H1 (cell line): Measurements from ENCODE around the gene NDRG4. TPM values are rescaled to one million over a fixed set of nuclear protein-coding genes. Genes with fewer than 3 reads are reported as not detected.

Experiments
- CTCF ChIA-PET: fragments of 300-600 bp; sonication (Branson Sonifier 250); formaldehyde crosslinking; loops from one replicate; lab custom pipeline; 2021; ENCODE audit not compliant: partially characterized antibody; lab: Charles Lee
- POLR2A ChIA-PET: fragments of 300-600 bp; sonication (Branson Sonifier 250); formaldehyde crosslinking; loops from one replicate; lab custom pipeline; 2021; ENCODE audit warnings: inconsistent platforms; ENCODE audit not compliant: partially characterized antibody; lab: Charles Lee
- DNase-seq, 2 experiments: peaks; one replicate each; pipeline versions ENCODE4 v3.0.0 to v3.0.0-alpha.2; 2010 to 2022; ENCODE audit warnings: low spot score in 2 of 2, low read depth in 1 of 2, mixed read lengths in 1 of 2
- FAIRE-seq: peaks from 2 replicates; lab custom pipeline; 2011; peaks lifted over from hg19 to GRCh38; lab: Jason Lieb, UNC
- H2AFZ ChIP-seq: 2 replicates; pipeline ENCODE4 v1.8.1; 2012; ENCODE audit warnings: low read length, inconsistent platforms
- H2AK5ac ChIP-seq: 2 replicates; pipeline ENCODE4 v1.6.1; 2013; ENCODE audit warnings: low read depth, low read length
- H2BK120ac ChIP-seq: replicated peaks from 2 replicates; pipeline ENCODE3; 2013; ENCODE audit warnings: low read depth, low read length, inconsistent platforms
- H2BK12ac ChIP-seq: 2 replicates; pipeline ENCODE4 v1.6.1; 2013; ENCODE audit warnings: low read depth, low read length
- H2BK15ac ChIP-seq: 2 replicates; pipeline ENCODE4 v1.6.1; 2013; ENCODE audit warnings: low read length
- H2BK20ac ChIP-seq: 2 replicates; pipeline ENCODE4 v1.6.1; 2013; ENCODE audit warnings: low read length
- H2BK5ac ChIP-seq: 2 replicates; pipeline ENCODE4 v1.6.1; 2013; ENCODE audit warnings: low read depth, low read length
- H3K14ac ChIP-seq: 2 replicates; pipeline ENCODE4 v1.6.1; 2013; ENCODE audit warnings: inconsistent platforms; ENCODE audit not compliant: insufficient read length
- H3K18ac ChIP-seq: 2 replicates; pipeline ENCODE4 v1.6.1; 2013; ENCODE audit warnings: low read length; ENCODE audit errors: extremely low read depth
- H3K23ac ChIP-seq: 2 replicates; pipeline ENCODE4 v1.6.1; 2013; ENCODE audit warnings: inconsistent platforms; ENCODE audit not compliant: insufficient read length
- H3K23me2 ChIP-seq: 2 replicates; pipeline ENCODE4 v1.6.1; 2013; ENCODE audit warnings: low read depth, low read length
- H3K27ac ChIP-seq: 2 replicates; pipeline ENCODE4 v1.6.1; 2011; ENCODE audit warnings: low read depth, low read length, inconsistent platforms
- H3K27me3 ChIP-seq, 4 experiments: replicated peaks in 1 of 4; 1 replicate in 1 of 4; 2 replicates in 3 of 4; pipeline versions ENCODE4 v1.6.1 to v1.8.1; 2011 to 2013; ENCODE audit warnings: low read length in 3 of 4, mild to moderate bottlenecking in 3 of 4, inconsistent platforms in 2 of 4, mixed read lengths in 2 of 4, moderate library complexity in 1 of 4; ENCODE audit not compliant: control insufficient read depth in 3 of 4, insufficient read depth in 3 of 4; ENCODE audit errors: extremely low read depth in 1 of 4
- H3K36me3 ChIP-seq, 4 experiments: 2 replicates each; pipeline versions ENCODE4 v1.6.1 to v1.8.1; 2011 to 2013; ENCODE audit warnings: mild to moderate bottlenecking in 4 of 4, low read length in 3 of 4, moderate library complexity in 2 of 4, control low read depth in 1 of 4, inconsistent platforms in 1 of 4; ENCODE audit not compliant: insufficient read depth in 4 of 4, control insufficient read depth in 2 of 4
- H3K4ac ChIP-seq: replicated peaks from 2 replicates; pipeline ENCODE3; 2013; ENCODE audit warnings: low read length, low read depth, mixed read lengths, inconsistent platforms; ENCODE audit not compliant: insufficient read length
- H3K4me1 ChIP-seq, 4 experiments: replicated peaks in 1 of 4; 1 replicate in 1 of 4; 2 replicates in 3 of 4; pipeline versions ENCODE4 v1.6.1 to v1.8.1; 2011 to 2013; ENCODE audit warnings: low read length in 3 of 4, inconsistent platforms in 2 of 4, mixed read lengths in 1 of 4; ENCODE audit not compliant: insufficient read depth in 4 of 4, control insufficient read depth in 3 of 4
- H3K4me2 ChIP-seq, 2 experiments: 2 replicates each; pipeline versions ENCODE4 v1.6.1 to v1.8.1; 2011 to 2013; ENCODE audit warnings: low read depth in 2 of 2, low read length in 2 of 2, control low read depth in 1 of 2, inconsistent platforms in 1 of 2, mild to moderate bottlenecking in 1 of 2; ENCODE audit not compliant: insufficient read depth in 1 of 2
- H3K4me3 ChIP-seq, 4 experiments: fragments of 200-600, 300-600 bp in 1 of 4; sonication (generic), shearing (Covaris generic), sonication (Bioruptor Twin) in 1 of 4; 2 replicates each; pipeline versions ENCODE4 v1.5.1 to v1.8.1; 2011 to 2016; ENCODE audit warnings: low read length in 4 of 4, low read depth in 3 of 4, control low read depth in 2 of 4, inconsistent platforms in 2 of 4, mild to moderate bottlenecking in 2 of 4, mixed read lengths in 1 of 4, moderate library complexity in 1 of 4; ENCODE audit not compliant: insufficient read depth in 2 of 4; ENCODE audit errors: extremely low read depth in 1 of 4
- H3K56ac ChIP-seq: replicated peaks from 2 replicates; pipeline ENCODE3; 2013; ENCODE audit warnings: low read depth, mild to moderate bottlenecking, mixed read lengths, low read length, inconsistent platforms; ENCODE audit not compliant: insufficient read length
- H3K79me1 ChIP-seq: 2 replicates; pipeline ENCODE4 v1.6.1; 2013; ENCODE audit warnings: low read depth, low read length, control low read depth
- H3K79me2 ChIP-seq, 2 experiments: 2 replicates each; pipeline versions ENCODE4 v1.6.1 to v1.8.1; 2012 to 2013; ENCODE audit warnings: low read length in 2 of 2, mild to moderate bottlenecking in 2 of 2, inconsistent platforms in 1 of 2; ENCODE audit not compliant: insufficient read depth in 2 of 2, control insufficient read depth in 1 of 2
- H3K9ac ChIP-seq, 4 experiments: replicated peaks in 1 of 4; 1 replicate in 1 of 4; 2 replicates in 3 of 4; pipeline versions ENCODE4 v1.6.1 to v1.8.1; 2011 to 2013; ENCODE audit warnings: low read depth in 3 of 4, low read length in 3 of 4, control low read depth in 2 of 4, mild to moderate bottlenecking in 2 of 4, moderate library complexity in 2 of 4, inconsistent platforms in 1 of 4; ENCODE audit errors: extremely low read depth in 1 of 4
- H3K9me3 ChIP-seq, 2 experiments: 2 replicates each; pipeline versions ENCODE4 v1.6.1 to v1.8.1; 2012 to 2013; ENCODE audit warnings: mild to moderate bottlenecking in 2 of 2, moderate library complexity in 2 of 2, control low read depth in 1 of 2, inconsistent platforms in 1 of 2, low read depth in 1 of 2, low read length in 1 of 2, mixed read lengths in 1 of 2; ENCODE audit not compliant: insufficient read depth in 2 of 2
- H4K20me1 ChIP-seq, 2 experiments: replicated peaks in 1 of 2; 2 replicates each; pipeline versions ENCODE3 to v1.8.1; 2011 to 2013; ENCODE audit warnings: inconsistent platforms in 2 of 2, low read length in 2 of 2, mild to moderate bottlenecking in 1 of 2; ENCODE audit not compliant: insufficient read depth in 2 of 2, control insufficient read depth in 1 of 2
- H4K5ac ChIP-seq: 2 replicates; pipeline ENCODE4 v1.6.1; 2013; ENCODE audit warnings: low read length, low read depth, mixed read lengths, inconsistent platforms; ENCODE audit not compliant: insufficient read length
- H4K8ac ChIP-seq: 2 replicates; pipeline ENCODE4 v1.8.0; 2013; ENCODE audit warnings: mild to moderate bottlenecking, moderate library complexity, low read length, inconsistent platforms; ENCODE audit not compliant: insufficient read depth; ENCODE audit errors: extremely low read depth
- H4K91ac ChIP-seq: replicated peaks from 2 replicates; pipeline ENCODE3; 2013; ENCODE audit warnings: low read length, mixed read lengths, inconsistent platforms; ENCODE audit not compliant: insufficient read length
- EZH2 ChIP-seq: fragments of 200-600 bp; sonication (generic); IDR thresholded peaks from 2 replicates; pipeline ENCODE4 v1.7.1; 2012; ENCODE audit warnings: low read depth, mild to moderate bottlenecking, moderate library complexity, low read length, inconsistent platforms; ENCODE audit not compliant: severe bottlenecking
- GTF2F1 ChIP-seq: IDR thresholded peaks from 2 replicates; pipeline ENCODE4 v1.6.1; 2012; ENCODE audit warnings: low read depth, low read length, improper control_type of control experiment, borderline replicate concordance
- JUN ChIP-seq: IDR thresholded peaks from 2 replicates; pipeline ENCODE4 v1.6.1; 2011; ENCODE audit warnings: low read depth, mild to moderate bottlenecking, improper control_type of control experiment, low read length
- KDM1A ChIP-seq: fragments of 200-600, 300-600 bp; sonication (generic); IDR thresholded peaks from 2 replicates; pipeline ENCODE4 v1.7.1; 2016; ENCODE audit warnings: mild to moderate bottlenecking, low read length, borderline replicate concordance
- RAD21 ChIP-seq, 2 experiments: IDR thresholded peaks in 1 of 2; conservative IDR thresholded peaks in 1 of 2; 2 replicates each; pipeline ENCODE4 v1.6.1; 2011; ENCODE audit warnings: low read depth in 2 of 2, low read length in 2 of 2, improper control_type of control experiment in 1 of 2, inconsistent platforms in 1 of 2, mild to moderate bottlenecking in 1 of 2, moderate library complexity in 1 of 2
- SIRT6 ChIP-seq: IDR thresholded peaks from one replicate; pipeline ENCODE4 v1.7.1; 2012; ENCODE audit warnings: low read length, inconsistent platforms
- WGBS, 2 experiments: shearing (Covaris generic) in 1 of 2; methylation state at CpG; one replicate each; pipeline versions ENCODE4 v1.1.6 to v1.1.7; 2013 to 2015; ENCODE audit warnings: low lambda C conversion rate in 2 of 2, mixed read lengths in 2 of 2, inconsistent platforms in 1 of 2, low coverage in 1 of 2, missing lambda C conversion rate in 1 of 2; ENCODE audit not compliant: insufficient replicate concordance in 2 of 2, insufficient coverage in 1 of 2, insufficient read length in 1 of 2; ENCODE audit errors: extremely low coverage in 1 of 2, missing lambda C conversion rate in 1 of 2; 5-methylcytosine and 5-hydroxymethylcytosine counted together
- polyA plus RNA-seq, 7 experiments: library from polyadenylated mRNA; depleted of rRNA in 3 of 7; stranded (reverse) in 5 of 7; unstranded in 2 of 7; fragments of >200 nt in 5 of 7; fragments of 200-250 nt in 2 of 7; gene quantifications; 1 replicate in 5 of 7; 2 replicates in 1 of 7; 4 replicates in 1 of 7; pipeline versions ENCODE4 v1.2.1 to v1.2.3, GENCODE V29; 2011 to 2013; ENCODE audit warnings: missing spikeins in 2 of 7, mixed read lengths in 2 of 7
- total RNA-seq: library from RNA; stranded (reverse); fragmentation: NEBNext Ultra II Directional; extraction: Animal tissue kit (Norgen Biotek cat#: 25700); gene quantifications from 2 replicates; pipeline ENCODE4 v1.2.1, GENCODE V29; 2021
- TF ChIP-seq, protein P1 (sequence below): IDR thresholded peaks from 2 replicates; pipeline ENCODE4 v1.6.1; 2012; ENCODE audit warnings: inconsistent platforms
- TF ChIP-seq, protein P2 (sequence below): IDR thresholded peaks from 2 replicates; pipeline ENCODE4 v1.6.1; 2012; ENCODE audit warnings: low read length, inconsistent platforms

Gene NDRG4
- total and polyA plus RNA-seq, 2 of the 8 experiments (the other 6 are each of a cell fraction or from before 2014, with no cell fraction given), result 20.8 to 30.9 TPM

DNA sequence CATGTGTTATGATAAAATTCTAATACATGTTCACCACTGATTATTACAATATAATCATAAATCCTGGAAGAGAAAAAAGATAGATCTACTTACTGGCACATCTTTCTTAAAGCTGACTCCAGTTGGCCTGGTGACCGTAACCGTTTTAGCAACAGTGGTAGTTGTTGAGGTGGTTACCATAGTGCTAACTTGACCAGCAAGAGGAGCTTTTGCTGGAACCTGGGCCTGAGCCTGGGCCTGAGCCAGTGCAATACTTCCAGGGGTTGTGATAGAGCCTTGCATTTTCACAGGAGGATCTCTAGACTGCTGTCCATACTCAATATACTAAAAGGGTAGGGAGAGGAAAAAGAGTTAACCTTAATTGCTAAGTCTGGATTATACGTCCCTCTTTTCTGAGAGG is 51.6 kb downstream of the NDRG4 start:
- H3K4me2 ChIP-seq, result no peak overlapping the region
- 94% methylated on average over 3 of the region's 3 CpGs; no CpG with 5 or more reads in 1 of the 2 experiments for WGBS, 2 experiments
- FAIRE-seq, result no peak

More for the DNA sequence above, 51.6 kb downstream of the NDRG4 start:
- Histone ChIP-seq H3K4me3 (no peak overlapping the region), H2BK20ac (no peak overlapping the region), H3K9ac (no peak overlapping the region), H3K27ac (no peak overlapping the region), H3K4me1 (no peaks in the 10 kb centered on the region), H2BK120ac (no peak overlapping the region), H4K20me1 (peaks cover 1 to 2% of the 10 kb centered on the region in 2 experiments), H3K36me3 (peaks cover 14 to 94% (median 59%) of the 10 kb centered on the region in 4 experiments; a peak in 7 of 8 replicates), H2AFZ (no peak overlapping the region), H3K14ac (no peak overlapping the region), H3K18ac (no peak overlapping the region), H3K79me2 (no peaks in the 10 kb centered on the region), H3K27me3 (no peaks in the 10 kb centered on the region), H3K79me1 (no peaks in the 10 kb centered on the region), H4K8ac (no peak overlapping the region), H3K56ac (no peak overlapping the region), H3K23ac (no peak overlapping the region), H3K4ac (no peak overlapping the region), H2BK12ac (no peak overlapping the region), H2AK5ac (no peak overlapping the region), H4K5ac (no peak overlapping the region), H2BK15ac (no peak overlapping the region), H4K91ac (no peak overlapping the region), H3K23me2 (no peaks in the 10 kb centered on the region), H3K9me3 (no peaks in the 10 kb centered on the region), H2BK5ac (no peak overlapping the region)
- CTCF ChIA-PET, result interaction anchor here (0.7 to 0.8 kb wide), 2 partner anchors 30 to 37 kb away, joined by 3 to 4 read pairs; no protein-coding TSS in a partner anchor
- TF ChIP-seq JUN, result no peak
- TF ChIP-seq, protein P1, sequence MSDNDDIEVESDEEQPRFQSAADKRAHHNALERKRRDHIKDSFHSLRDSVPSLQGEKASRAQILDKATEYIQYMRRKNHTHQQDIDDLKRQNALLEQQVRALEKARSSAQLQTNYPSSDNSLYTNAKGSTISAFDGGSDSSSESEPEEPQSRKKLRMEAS, result no peak
- TF ChIP-seq, protein P2, sequence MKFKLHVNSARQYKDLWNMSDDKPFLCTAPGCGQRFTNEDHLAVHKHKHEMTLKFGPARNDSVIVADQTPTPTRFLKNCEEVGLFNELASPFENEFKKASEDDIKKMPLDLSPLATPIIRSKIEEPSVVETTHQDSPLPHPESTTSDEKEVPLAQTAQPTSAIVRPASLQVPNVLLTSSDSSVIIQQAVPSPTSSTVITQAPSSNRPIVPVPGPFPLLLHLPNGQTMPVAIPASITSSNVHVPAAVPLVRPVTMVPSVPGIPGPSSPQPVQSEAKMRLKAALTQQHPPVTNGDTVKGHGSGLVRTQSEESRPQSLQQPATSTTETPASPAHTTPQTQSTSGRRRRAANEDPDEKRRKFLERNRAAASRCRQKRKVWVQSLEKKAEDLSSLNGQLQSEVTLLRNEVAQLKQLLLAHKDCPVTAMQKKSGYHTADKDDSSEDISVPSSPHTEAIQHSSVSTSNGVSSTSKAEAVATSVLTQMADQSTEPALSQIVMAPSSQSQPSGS, result no peak
- no peak for TF ChIP-seq EZH2
- TF ChIP-seq KDM1A, result no peak
- TF ChIP-seq GTF2F1, result no peak
- no peak for TF ChIP-seq RAD21 (IDR thresholded peaks at IDR 0.05 in 1 of 2, conservative IDR thresholded peaks at IDR 0.05 in 1 of 2; ENCODE audit: low read depth in 2 of 2, low read length in 2 of 2)
- TF ChIP-seq SIRT6, result no peak
- DNase-seq, result no peak
- POLR2A ChIA-PET, result interaction anchor here (0.6 to 1.5 kb wide), 3 partner anchors 32 to 370 kb away, joined by 3 to 5 read pairs (median 4); no protein-coding TSS in a partner anchor
